ENCODE data around the gene MRC2. TPM values are rescaled to one million over a fixed set of nuclear protein-coding genes. Genes with fewer than 3 reads are reported as not detected.

The MRC2 gene
- total RNA-seq, 1 experiment from 2014 or later = 10.7 TPM

GRCh38 chr17:62689441-62690167, 62.1 kb downstream of the MRC2 start:
- Histone ChIP-seq H2AFZ (ENCODE audit: low read depth, low read length, poor library complexity, severe bottlenecking) (no peak overlapping the region), H3K9ac (ENCODE audit: low read length) (no peak overlapping the region), H3K79me2 (ENCODE audit: insufficient read depth, low read length) (no peaks in the 10 kb centered on the region), H3K4me2 (ENCODE audit: low read length) (no peak overlapping the region), H3K9me3 (ENCODE audit: control insufficient read depth in 1 of 2, insufficient read depth in 1 of 2, low read depth in 1 of 2, low read length in 2 of 2) (no peaks in the 10 kb centered on the region), H3K27ac (ENCODE audit: low read depth, low read length) (no peak overlapping the region), H3K4me3 (replicated peaks in 1 of 2; ENCODE audit: low read depth in 1 of 2, low read length in 2 of 2) (no peak overlapping the region), H3K36me3 (ENCODE audit: control insufficient read depth in 1 of 2, insufficient read depth in 2 of 2, low read length in 2 of 2) (no peaks in the 10 kb centered on the region), H3K9me2 (ENCODE audit: insufficient read depth) (no peaks in the 10 kb centered on the region), H3K4me1 (ENCODE audit: control insufficient read depth in 1 of 2, insufficient read depth in 2 of 2, low read length in 2 of 2) (peaks cover 0 to 9% of the 10 kb centered on the region in 2 experiments; a peak in 1 of 4 replicates), H4K20me1 (ENCODE audit: insufficient read depth) (no peaks in the 10 kb centered on the region), H3K27me3 (ENCODE audit: insufficient read depth, low read length) (no peaks in the 10 kb centered on the region)
- BruUV-seq (replicated peaks) = no TSS peak
- DNase-seq (ENCODE audit: low read depth, low spot score) (no peak), ATAC-seq (no peak)
- intact Hi-C loops (cut with micrococcal nuclease) = no loop called here
- RAD21 ChIA-PET (ENCODE audit: low non-redundant PET in 1 of 2, low total read pairs in 2 of 2, uncharacterized antibody in 2 of 2, unreplicated experiment in 2 of 2) = no interaction called here
- POLR2A ChIA-PET = no interaction called here
- TF ChIP-seq ZBTB33 (IDR thresholded peaks at IDR 0.05; ENCODE audit: extremely low read depth, insufficient replicate concordance, low read length) (no peak), FOSL1 (IDR thresholded peaks at IDR 0.05; ENCODE audit: low read depth) (no peak), JUND (IDR thresholded peaks at IDR 0.05) (no peak), REST (IDR thresholded peaks at IDR 0.05; ENCODE audit: low read depth) (no peak), ATF3 (IDR thresholded peaks at IDR 0.05) (no peak), SP1 (IDR thresholded peaks at IDR 0.05; ENCODE audit: low read depth) (no peak), POLR2A (IDR thresholded peaks at IDR 0.05; ENCODE audit: borderline replicate concordance, extremely low read depth, insufficient read depth, insufficient read length) (no peak), TCF7L2 (IDR thresholded peaks at IDR 0.05; ENCODE audit: borderline replicate concordance, extremely low read depth, insufficient read depth, insufficient read length) (no peak), CEBPB (IDR thresholded peaks at IDR 0.05; ENCODE audit: low read depth) (no peak), EGR1 (IDR thresholded peaks at IDR 0.05; ENCODE audit: low read depth) (no peak), SRF (IDR thresholded peaks at IDR 0.05; ENCODE audit: low read depth) (no peak), POLR2AphosphoS5 (IDR thresholded peaks at IDR 0.05; ENCODE audit: low read depth, low read length) (no peak), EZH2 (IDR thresholded peaks at IDR 0.05) (no peak), YY1 (IDR thresholded peaks at IDR 0.05; ENCODE audit: extremely low read depth, insufficient replicate concordance, low read depth, low read length) (no peak), CTCF (IDR thresholded peaks at IDR 0.05 in 2 of 3, conservative IDR thresholded peaks at IDR 0.05 in 1 of 3; ENCODE audit: borderline replicate concordance in 1 of 3, insufficient read depth in 1 of 3, low read depth in 2 of 3, low read length in 2 of 3) (no peak)
- CTCF ChIA-PET = interaction anchor here (1.2 kb wide), 1 partner anchor 16 kb away, joined by 3 read pairs; no protein-coding TSS in a partner anchor
